MM.1S (cell line): ENCODE data around the gene TUBA8.
"Not testable (repeated sequence)": the region's sequence is repeated elsewhere in the genome, so short reads cannot be mapped to it uniquely, and the experiment has no call there.

Experiments used
- DNase-seq: peaks from one replicate; pipeline ENCODE4 v3.0.0-alpha.2; 2015
- H2AFZ ChIP-seq: fragments of 300-600 bp; sonication (generic); 2 replicates; pipeline ENCODE4 v1.6.0; 2016; ENCODE audit warnings: antibody characterized with exemption, low read length
- H3F3A ChIP-seq: fragments of 300-600 bp; sonication (generic); 2 replicates; pipeline ENCODE4 v1.6.1; 2016; ENCODE audit warnings: mild to moderate bottlenecking, antibody characterized with exemption, low read length, moderate library complexity, mixed read lengths; ENCODE audit not compliant: insufficient read depth
- H3K27ac ChIP-seq: fragments of 300-600 bp; sonication (generic); 2 replicates; pipeline ENCODE4 v1.5.1; 2016; ENCODE audit warnings: mild to moderate bottlenecking, low read length
- H3K27me3 ChIP-seq: fragments of 300-600 bp; sonication (generic); replicated peaks from 2 replicates; pipeline ENCODE4 v1.6.0; 2016; ENCODE audit warnings: low read length; ENCODE audit not compliant: insufficient read depth
- H3K36me3 ChIP-seq: fragments of 300-600 bp; sonication (generic); replicated peaks from 2 replicates; pipeline ENCODE4 v1.6.1; 2016; ENCODE audit warnings: mild to moderate bottlenecking, low read length, mixed read lengths; ENCODE audit not compliant: insufficient read depth
- H3K4me1 ChIP-seq: fragments of 300-600 bp; sonication (generic); 2 replicates; pipeline ENCODE4 v1.6.1; 2016; ENCODE audit warnings: low read length, mixed read lengths
- H3K4me2 ChIP-seq: fragments of 300-600 bp; sonication (generic); 2 replicates; pipeline ENCODE4 v1.6.0; 2016; ENCODE audit warnings: low read depth, low read length
- H3K4me3 ChIP-seq: fragments of 300-600 bp; sonication (generic); 2 replicates; pipeline ENCODE4 v1.5.1; 2016; ENCODE audit warnings: low read length, mixed read lengths
- H3K79me2 ChIP-seq: fragments of 300-600 bp; sonication (generic); 2 replicates; pipeline ENCODE4 v1.6.1; 2016; ENCODE audit warnings: mixed run types, low read length, mixed read lengths
- H3K9ac ChIP-seq: fragments of 300-600 bp; sonication (generic); 2 replicates; pipeline ENCODE4 v1.6.1; 2016; ENCODE audit warnings: low read length, mixed read lengths
- H3K9me2 ChIP-seq: fragments of 300-600 bp; sonication (generic); replicated peaks from 2 replicates; pipeline ENCODE4 v1.6.1; 2016; ENCODE audit warnings: mild to moderate bottlenecking, low read length, mixed read lengths; ENCODE audit not compliant: insufficient read depth
- H3K9me3 ChIP-seq: fragments of 300-600 bp; sonication (generic); replicated peaks from 2 replicates; pipeline ENCODE4 v1.6.1; 2016; ENCODE audit warnings: mild to moderate bottlenecking, low read length, mixed read lengths; ENCODE audit not compliant: insufficient read depth
- H4K20me1 ChIP-seq: fragments of 300-600 bp; sonication (generic); 2 replicates; pipeline ENCODE4 v1.6.1; 2016; ENCODE audit warnings: mild to moderate bottlenecking, low read length, moderate library complexity, mixed read lengths; ENCODE audit not compliant: insufficient read depth
- CTCF ChIP-seq: fragments of 300-600 bp; sonication (generic); IDR thresholded peaks from 2 replicates; pipeline ENCODE4 v1.5.1; 2016; ENCODE audit warnings: antibody characterized with exemption, low read length, mixed read lengths
- EZH2 ChIP-seq: fragments of 300-600 bp; sonication (generic); optimal IDR thresholded peaks from 2 replicates; pipeline ENCODE3; 2017; ENCODE audit warnings: low read depth, mild to moderate bottlenecking, antibody characterized with exemption, low read length, mixed read lengths
- EZH2phosphoT487 ChIP-seq: fragments of 300-600 bp; sonication (generic); IDR thresholded peaks from 2 replicates; pipeline ENCODE4 v1.6.1; 2018; ENCODE audit warnings: antibody characterized with exemption, low read length

Gene TUBA8

GRCh38 chr22:18071968-18072310 lies 38.7 kb upstream of the TUBA8 start:
- Histone ChIP-seq H3F3A (peaks cover 3% of the 10 kb centered on the region; the same call in 1 of the 2 replicates), H3K27me3 (no peaks in the 10 kb centered on the region), H3K4me1 (peaks cover 11% of the 10 kb centered on the region; the same call in 1 of the 2 replicates), H3K9me3 (no peaks in the 10 kb centered on the region), H3K9me2 (no peaks in the 10 kb centered on the region), H3K27ac (no peak overlapping the region), H2AFZ (no peak overlapping the region), H4K20me1 (no peaks in the 10 kb centered on the region), H3K4me3 (no peak overlapping the region), H3K9ac (no peak overlapping the region), H3K4me2 (no peak overlapping the region), H3K79me2 (peaks cover 4% of the 10 kb centered on the region), H3K36me3 (no peaks in the 10 kb centered on the region)
- TF ChIP-seq CTCF (no peak), EZH2 (no peak), EZH2phosphoT487 (no peak)
- no peak for DNase-seq

GRCh38 chr22:18073467-18073866 lies 37.1 kb upstream of the TUBA8 start:
- H3K4me2 ChIP-seq = no peak overlapping the region
- no peak for DNase-seq
- H3K9me3 ChIP-seq = no peaks in the 10 kb centered on the region
- no peak overlapping the region for H3K27ac ChIP-seq
- H3K79me2 ChIP-seq = peaks cover 17% of the 10 kb centered on the region
- no peak overlapping the region for H3K9ac ChIP-seq
- no peaks in the 10 kb centered on the region for H3K27me3 ChIP-seq
- peaks cover 13% of the 10 kb centered on the region; the same call in 1 of the 2 replicates for H3K4me1 ChIP-seq
- H3K36me3 ChIP-seq = no peaks in the 10 kb centered on the region
- no peak for TF ChIP-seq EZH2phosphoT487
- no peak for TF ChIP-seq EZH2
- no peak for TF ChIP-seq CTCF
- H3F3A ChIP-seq = peaks cover 4% of the 10 kb centered on the region; the same call in 1 of the 2 replicates
- no peak overlapping the region for H2AFZ ChIP-seq
- H4K20me1 ChIP-seq = no peaks in the 10 kb centered on the region
- no peaks in the 10 kb centered on the region for H3K9me2 ChIP-seq
- H3K4me3 ChIP-seq = no peak overlapping the region

- not testable (repeated sequence) for H3K4me3 ChIP-seq, H3K9ac ChIP-seq, H4K20me1 ChIP-seq, H3K27ac ChIP-seq, H3K9me3 ChIP-seq, H3K27me3 ChIP-seq, DNase-seq, H3K36me3 ChIP-seq, H3K9me2 ChIP-seq, H3F3A ChIP-seq, H3K4me2 ChIP-seq, H2AFZ ChIP-seq
- H3K79me2 ChIP-seq = peaks cover 22% of the 10 kb centered on the region
- H3K4me1 ChIP-seq = peaks cover 13% of the 10 kb centered on the region; the same call in 1 of the 2 replicates
These were observed 36.7 kb upstream of the TUBA8 start for GRCh38 chr22:18073927-18074326.

GRCh38 chr22:18075101-18075719 lies 35.4 kb upstream of the TUBA8 start:
- H3K36me3 ChIP-seq = no peaks in the 10 kb centered on the region
- H4K20me1 ChIP-seq = no peaks in the 10 kb centered on the region
- TF ChIP-seq EZH2phosphoT487 (no peak), CTCF (no peak), EZH2 (no peak)
- no peaks in the 10 kb centered on the region for H3K27me3 ChIP-seq
- DNase-seq = no peak
- H3K79me2 ChIP-seq = peaks cover 35% of the 10 kb centered on the region
- H3K9me2 ChIP-seq = no peaks in the 10 kb centered on the region
- H3K4me2 ChIP-seq = no peak overlapping the region
- peaks cover 13% of the 10 kb centered on the region; the same call in 1 of the 2 replicates for H3K4me1 ChIP-seq
- H3K9me3 ChIP-seq = no peaks in the 10 kb centered on the region
- H3K9ac ChIP-seq = no peak overlapping the region
- H3K4me3 ChIP-seq = no peak overlapping the region
- H2AFZ ChIP-seq = no peak overlapping the region
- no peak overlapping the region for H3K27ac ChIP-seq
- H3F3A ChIP-seq = peaks cover 6% of the 10 kb centered on the region; the same call in 1 of the 2 replicates
